ENCODE results near the gene RSU1. TPM values are rescaled to one million over a fixed set of nuclear protein-coding genes. Genes with fewer than 3 reads are reported as not detected.

The RSU1 gene
- total RNA-seq, 1 donor from 2014 or later = 142 TPM

- Histone ChIP-seq H4K20me1 (ENCODE audit: insufficient read depth, low read length) (peaks cover 17% of the 10 kb centered on the region), H3K9ac (ENCODE audit: low read length) (no peak overlapping the region), H3K4me2 (ENCODE audit: low read length) (no peak overlapping the region), H3K79me2 (ENCODE audit: insufficient read depth, low read length) (peaks cover 10% of the 10 kb centered on the region), H3K4me3 (ENCODE audit: insufficient read depth, low read depth, low read length) (no peak overlapping the region), H3K4me1 (ENCODE audit: insufficient read depth, low read length) (no peaks in the 10 kb centered on the region), H3K27me3 (ENCODE audit: insufficient read depth, low read length) (no peaks in the 10 kb centered on the region), H3K27ac (ENCODE audit: low read depth, low read length) (no peak overlapping the region), H3K9me3 (ENCODE audit: insufficient read depth, low read depth, low read length) (no peaks in the 10 kb centered on the region), H3K36me3 (ENCODE audit: insufficient read depth, low read length) (peaks cover 6% of the 10 kb centered on the region), H2AFZ (ENCODE audit: low read depth, low read length) (no peak overlapping the region)
- FAIRE-seq (no peak), DNase-seq (ENCODE audit: low read depth) (no peak)
- Mint-ChIP-seq H3K27ac (ENCODE audit: unreplicated experiment) (no peak overlapping the region), H3K9me3 (ENCODE audit: unreplicated experiment) (peaks cover 3% of the 10 kb centered on the region), H3K27me3 (ENCODE audit: low read depth, unreplicated experiment) (no peaks in the 10 kb centered on the region), H3K4me3 (ENCODE audit: unreplicated experiment) (no peak overlapping the region), H3K4me1 (ENCODE audit: low read depth, unreplicated experiment) (no peaks in the 10 kb centered on the region), H3K36me3 (ENCODE audit: low read depth, unreplicated experiment) (peaks cover 31% of the 10 kb centered on the region)
- no peak for TF ChIP-seq CTCF (IDR thresholded peaks at IDR 0.05; ENCODE audit: insufficient read depth, low read depth, low read length)
- no peak for TF ChIP-seq EZH2 (IDR thresholded peaks at IDR 0.05; ENCODE audit: insufficient read depth, low read length)
Measured at GRCh38 chr10:16727666-16728065, 89.6 kb downstream of the RSU1 start.

GRCh38 chr10:16724509-16724908, 92.7 kb downstream of the RSU1 start:
- FAIRE-seq = no peak

More at GRCh38 chr10:16724509-16724908, 92.7 kb downstream of the RSU1 start:
- TF ChIP-seq CTCF (IDR thresholded peaks at IDR 0.05; ENCODE audit: insufficient read depth, low read depth, low read length) = no peak
- H3K79me2 ChIP-seq (ENCODE audit: insufficient read depth, low read length) = peaks cover 8% of the 10 kb centered on the region
- peaks cover 25% of the 10 kb centered on the region for H4K20me1 ChIP-seq (ENCODE audit: insufficient read depth, low read length)
- H3K4me1 ChIP-seq (ENCODE audit: insufficient read depth, low read length) = no peaks in the 10 kb centered on the region
- Mint-ChIP-seq H3K27me3 (ENCODE audit: low read depth, unreplicated experiment) (no peaks in the 10 kb centered on the region), H3K9me3 (ENCODE audit: unreplicated experiment) (peaks cover 3% of the 10 kb centered on the region), H3K4me1 (ENCODE audit: low read depth, unreplicated experiment) (peaks cover 4% of the 10 kb centered on the region), H3K36me3 (ENCODE audit: low read depth, unreplicated experiment) (peaks cover 26% of the 10 kb centered on the region), H3K27ac (ENCODE audit: unreplicated experiment) (no peak overlapping the region), H3K4me3 (ENCODE audit: unreplicated experiment) (no peak overlapping the region)
- H3K27ac ChIP-seq (ENCODE audit: low read depth, low read length) = no peak overlapping the region
- H3K4me2 ChIP-seq (ENCODE audit: low read length) = no peak overlapping the region
- DNase-seq (ENCODE audit: low read depth) = no peak
- no peaks in the 10 kb centered on the region for H3K9me3 ChIP-seq (ENCODE audit: insufficient read depth, low read depth, low read length)
- no peaks in the 10 kb centered on the region for H3K27me3 ChIP-seq (ENCODE audit: insufficient read depth, low read length)
- no peak overlapping the region for H2AFZ ChIP-seq (ENCODE audit: low read depth, low read length)
- no peak overlapping the region for H3K9ac ChIP-seq (ENCODE audit: low read length)
- H3K36me3 ChIP-seq (ENCODE audit: insufficient read depth, low read length) = peaks cover 14% of the 10 kb centered on the region
- H3K4me3 ChIP-seq (ENCODE audit: insufficient read depth, low read depth, low read length) = no peak overlapping the region

Data from astrocyte (in vitro differentiated cells and primary cell).